Measurements from ENCODE around the gene HOXD13.

The HOXD13 gene

GRCh38 chr2:176121190-176122051, 28.9 kb downstream of the HOXD13 start:
- no peak for DNase-seq

GRCh38 chr2:176122052-176122682, 29.6 kb downstream of the HOXD13 start:
- DNase-seq: no peak

- DNase-seq: no peak
Measured at GRCh38 chr2:176122683-176123410, 30.3 kb downstream of the HOXD13 start, which contains the start of gene HOXD9. Gene HOXD9, plus strand, starts transcription at chr2:176122719. Its CDS starts 50 bp downstream, at chr2:176122769.

GRCh38 chr2:176123411-176124109, 31.0 kb downstream of the HOXD13 start:
- DNase-seq: no peak

- DNase-seq: no peak
Measured at GRCh38 chr2:176124110-176124946, 31.8 kb downstream of the HOXD13 start.

GRCh38 chr2:176124947-176125771, 32.6 kb downstream of the HOXD13 start:
- no peak for DNase-seq

GRCh38 chr2:176125772-176126054, 33.2 kb downstream of the HOXD13 start:
- DNase-seq: peak; percentile 71

GRCh38 chr2:176126929-176127773, 34.6 kb downstream of the HOXD13 start:
- DNase-seq: peak; percentile 54

- DNase-seq: no peak
Measured at GRCh38 chr2:176127774-176128072, 35.2 kb downstream of the HOXD13 start.

GRCh38 chr2:176128172-176128981, 35.9 kb downstream of the HOXD13 start:
- DNase-seq: peak; percentile 62

- DNase-seq: peak; percentile 74
Measured at GRCh38 chr2:176128982-176129796, 36.7 kb downstream of the HOXD13 start, which contains the start of gene HOXD8. Gene HOXD8, plus strand, starts transcription at chr2:176129705. Its CDS starts 662 bp downstream, at chr2:176130367.

- DNase-seq: no peak
Measured at GRCh38 chr2:176129813-176130146, 37.3 kb downstream of the HOXD13 start.

- peak; percentile 72 for DNase-seq
Measured at GRCh38 chr2:176130147-176130956, 37.8 kb downstream of the HOXD13 start.

- DNase-seq: no peak
Measured at GRCh38 chr2:176130957-176131847, 38.7 kb downstream of the HOXD13 start.

GRCh38 chr2:176131848-176132158, 39.3 kb downstream of the HOXD13 start:
- DNase-seq: no peak

GRCh38 chr2:176132205-176133171, 40.0 kb downstream of the HOXD13 start:
- no peak for DNase-seq
